GM12865 (cell line): ENCODE data around the gene PPIG.

Experiments used
- DNase-seq: peaks from one replicate; pipeline ENCODE4 v3.0.0; 2010; ENCODE audit warnings: low read depth
- H3K4me3 ChIP-seq: 2 replicates; pipeline ENCODE4 v1.5.1; 2011; ENCODE audit warnings: mild to moderate bottlenecking, low read depth, low read length, control low read depth
- TF ChIP-seq, protein P1 (sequence below): IDR thresholded peaks from 2 replicates; pipeline ENCODE4 v1.5.1; 2011; ENCODE audit warnings: low read length, control low read depth, low read depth, inconsistent platforms; ENCODE audit not compliant: insufficient read depth; ENCODE audit errors: missing control alignments

Gene PPIG

GRCh38 chr2:169623235-169623634, 39.1 kb downstream of the PPIG start:
- no peak overlapping the region for H3K4me3 ChIP-seq
- TF ChIP-seq, protein P1, sequence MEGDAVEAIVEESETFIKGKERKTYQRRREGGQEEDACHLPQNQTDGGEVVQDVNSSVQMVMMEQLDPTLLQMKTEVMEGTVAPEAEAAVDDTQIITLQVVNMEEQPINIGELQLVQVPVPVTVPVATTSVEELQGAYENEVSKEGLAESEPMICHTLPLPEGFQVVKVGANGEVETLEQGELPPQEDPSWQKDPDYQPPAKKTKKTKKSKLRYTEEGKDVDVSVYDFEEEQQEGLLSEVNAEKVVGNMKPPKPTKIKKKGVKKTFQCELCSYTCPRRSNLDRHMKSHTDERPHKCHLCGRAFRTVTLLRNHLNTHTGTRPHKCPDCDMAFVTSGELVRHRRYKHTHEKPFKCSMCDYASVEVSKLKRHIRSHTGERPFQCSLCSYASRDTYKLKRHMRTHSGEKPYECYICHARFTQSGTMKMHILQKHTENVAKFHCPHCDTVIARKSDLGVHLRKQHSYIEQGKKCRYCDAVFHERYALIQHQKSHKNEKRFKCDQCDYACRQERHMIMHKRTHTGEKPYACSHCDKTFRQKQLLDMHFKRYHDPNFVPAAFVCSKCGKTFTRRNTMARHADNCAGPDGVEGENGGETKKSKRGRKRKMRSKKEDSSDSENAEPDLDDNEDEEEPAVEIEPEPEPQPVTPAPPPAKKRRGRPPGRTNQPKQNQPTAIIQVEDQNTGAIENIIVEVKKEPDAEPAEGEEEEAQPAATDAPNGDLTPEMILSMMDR: no peak
- peak; percentile 3 for DNase-seq

DNA sequence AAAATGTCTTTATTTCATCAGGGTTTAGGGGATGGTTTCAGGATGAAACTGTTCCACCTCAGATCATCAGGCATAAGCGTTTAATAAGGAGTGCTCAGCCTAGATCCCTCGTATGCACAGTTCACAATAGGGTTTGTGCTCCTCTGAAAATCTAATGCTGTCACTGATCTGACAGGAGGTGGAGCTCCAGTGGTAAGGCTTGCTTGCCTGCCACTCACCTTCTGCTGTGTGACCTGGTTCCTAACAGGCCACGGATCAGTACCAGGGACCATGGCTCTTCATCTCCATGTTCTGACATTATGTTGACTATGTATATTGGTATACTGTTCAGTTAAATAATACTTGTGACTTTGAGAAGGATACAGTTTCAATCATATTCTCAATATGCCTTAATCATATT, 41.6 kb downstream of the PPIG start:
- TF ChIP-seq, protein P1: no peak
- H3K4me3 ChIP-seq: no peak overlapping the region
- DNase-seq: no peak

DNA sequence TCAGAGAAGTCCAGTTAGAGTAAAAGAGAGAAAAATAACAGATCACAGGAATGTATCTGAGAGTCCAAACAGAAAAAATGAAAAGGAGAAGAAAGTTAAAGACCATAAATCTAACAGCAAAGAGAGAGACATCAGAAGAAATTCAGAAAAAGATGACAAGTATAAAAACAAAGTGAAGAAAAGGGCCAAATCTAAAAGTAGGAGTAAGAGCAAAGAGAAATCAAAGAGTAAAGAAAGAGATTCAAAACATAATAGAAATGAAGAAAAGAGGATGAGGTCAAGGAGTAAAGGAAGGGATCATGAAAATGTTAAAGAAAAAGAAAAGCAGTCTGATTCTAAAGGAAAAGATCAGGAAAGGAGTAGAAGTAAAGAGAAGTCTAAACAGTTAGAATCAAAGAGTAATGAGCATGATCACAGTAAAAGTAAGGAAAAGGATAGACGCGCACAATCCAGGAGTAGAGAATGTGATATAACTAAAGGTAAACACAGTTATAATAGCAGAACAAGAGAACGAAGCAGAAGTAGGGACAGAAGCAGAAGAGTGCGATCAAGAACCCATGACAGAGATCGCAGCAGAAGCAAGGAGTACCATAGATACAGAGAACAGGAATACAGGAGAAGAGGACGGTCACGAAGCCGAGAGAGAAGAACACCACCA, 52.4 kb downstream of the PPIG start:
- TF ChIP-seq, protein P1: no peak
- H3K4me3 ChIP-seq: no peak overlapping the region
- no peak for DNase-seq

GRCh38 chr2:169637620-169638019, 53.5 kb downstream of the PPIG start:
- TF ChIP-seq, protein P1: no peak
- no peak for DNase-seq
- no peak overlapping the region for H3K4me3 ChIP-seq

DNA sequence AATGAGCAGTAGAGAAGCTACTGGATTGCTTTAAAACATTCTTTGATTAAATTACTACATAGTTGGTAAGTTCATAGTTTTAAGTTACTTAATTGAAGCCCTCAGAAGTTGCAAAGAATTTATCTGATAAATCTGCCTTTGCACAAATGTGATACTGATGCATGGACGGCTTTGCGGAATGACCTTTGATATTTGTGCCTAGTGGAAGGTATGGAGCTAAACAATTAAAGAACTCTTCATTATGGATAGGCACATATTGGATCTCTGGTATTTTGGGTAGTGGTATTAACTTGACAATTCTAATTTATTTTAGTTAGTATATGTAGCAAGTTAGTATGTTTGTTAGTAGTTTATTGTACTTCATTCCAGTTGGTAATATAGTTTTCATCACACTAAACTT, 56.0 kb downstream of the PPIG start:
- TF ChIP-seq, protein P1: no peak
- no peak overlapping the region for H3K4me3 ChIP-seq
- DNase-seq: no peak

DNA sequence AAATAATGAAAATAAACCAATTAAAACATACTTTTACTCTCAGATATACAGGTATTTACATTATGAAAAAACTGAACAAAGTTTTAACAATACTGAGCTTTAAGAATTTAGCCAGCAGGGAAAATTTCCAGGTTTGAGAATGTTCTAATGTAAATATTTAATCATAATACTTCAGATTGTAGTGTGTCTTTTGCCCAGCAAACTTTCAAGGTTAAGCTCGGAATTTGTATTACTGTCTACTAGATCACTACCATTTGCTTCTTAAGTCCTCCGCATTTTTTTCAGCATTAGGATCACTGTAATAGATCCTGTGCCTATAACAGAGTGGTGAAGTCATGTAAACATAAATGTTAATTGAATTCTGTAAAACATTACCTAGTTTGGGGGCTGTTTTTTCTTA, 57.3 kb downstream of the PPIG start:
- H3K4me3 ChIP-seq: no peak overlapping the region
- TF ChIP-seq, protein P1: no peak
- no peak for DNase-seq

DNA sequence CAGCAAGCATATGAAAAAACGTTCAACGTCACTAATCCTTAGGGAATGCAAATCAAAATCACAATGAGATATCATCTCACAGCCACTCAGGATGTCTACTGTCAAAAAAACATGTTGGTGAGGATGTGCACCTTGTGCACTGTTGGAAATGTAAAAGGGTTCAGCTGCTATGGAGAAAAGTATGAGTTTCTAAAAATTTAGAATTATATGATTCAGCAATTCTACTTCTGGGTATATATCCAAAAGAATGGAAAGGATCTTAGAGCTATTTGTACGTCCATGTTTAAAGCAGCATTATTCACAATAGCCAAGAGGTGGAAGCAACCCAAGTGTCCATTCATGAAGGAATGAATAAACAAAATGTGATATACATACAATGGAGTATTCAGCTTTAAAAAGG, 60.0 kb downstream of the PPIG start:
- TF ChIP-seq, protein P1: no peak
- no peak for DNase-seq
- no peak overlapping the region for H3K4me3 ChIP-seq
